NCI-H1105 (cell line): ENCODE data around the gene GID8.

ENCODE experiments used
- DNase-seq: peaks from one replicate; lab custom pipeline; 2025; lab: John Stamatoyannopoulos, UW

GID8 gene

GRCh38 chr20:62943396-62943795 is 5.4 kb downstream of the GID8 start:
- DNase-seq: no peak

- DNase-seq: no peak
Measured at GRCh38 chr20:62944184-62944583, 6.2 kb downstream of the GID8 start.

GRCh38 chr20:62944746-62945145 is 6.8 kb downstream of the GID8 start:
- no peak for DNase-seq

GRCh38 chr20:62945771-62946339 is 7.9 kb downstream of the GID8 start:
- no peak for DNase-seq

GRCh38 chr20:62946918-62947317 is 9.0 kb downstream of the GID8 start:
- DNase-seq: no peak

GRCh38 chr20:62947532-62948300 is 9.8 kb downstream of the GID8 start:
- DNase-seq: no peak

GRCh38 chr20:62949153-62949821 is 11.3 kb downstream of the GID8 start:
- no peak for DNase-seq

GRCh38 chr20:62949962-62950361 is 12.0 kb downstream of the GID8 start:
- DNase-seq: no peak

GRCh38 chr20:62950741-62951140 is 12.8 kb downstream of the GID8 start:
- no peak for DNase-seq

GRCh38 chr20:62951143-62951895 is 13.4 kb downstream of the GID8 start:
- DNase-seq: no peak

GRCh38 chr20:62951896-62952372 is 14.0 kb downstream of the GID8 start:
- DNase-seq: no peak

GRCh38 chr20:62952373-62952967 is 14.5 kb downstream of the GID8 start, which contains the start of gene SLC17A9:
SLC17A9 (plus strand) TSS chr20:62952709; CDS start chr20:62952831, 122 bp downstream.
- DNase-seq: no peak

GRCh38 chr20:62952968-62953838 is 15.3 kb downstream of the GID8 start:
- no peak for DNase-seq

- DNase-seq: peak; percentile 84
Measured at GRCh38 chr20:62953839-62954703, 16.1 kb downstream of the GID8 start.

GRCh38 chr20:62955519-62956386 is 17.8 kb downstream of the GID8 start:
- DNase-seq: no peak

- DNase-seq: no peak
Measured at GRCh38 chr20:62956387-62957135, 18.6 kb downstream of the GID8 start.

GRCh38 chr20:62957136-62958117 is 19.5 kb downstream of the GID8 start:
- DNase-seq: no peak
